Cortex of kidney (tissue), 1 donor: Measurements from ENCODE around the gene PDAP1.
"Not testable (repeated sequence)": the region's sequence is repeated elsewhere in the genome, so short reads cannot be mapped to it uniquely, and the experiment has no call there.

ENCODE experiments used
- DNase-seq: peaks from one replicate; lab custom pipeline; 2025; lab: John Stamatoyannopoulos, UW

PDAP1 gene

DNA sequence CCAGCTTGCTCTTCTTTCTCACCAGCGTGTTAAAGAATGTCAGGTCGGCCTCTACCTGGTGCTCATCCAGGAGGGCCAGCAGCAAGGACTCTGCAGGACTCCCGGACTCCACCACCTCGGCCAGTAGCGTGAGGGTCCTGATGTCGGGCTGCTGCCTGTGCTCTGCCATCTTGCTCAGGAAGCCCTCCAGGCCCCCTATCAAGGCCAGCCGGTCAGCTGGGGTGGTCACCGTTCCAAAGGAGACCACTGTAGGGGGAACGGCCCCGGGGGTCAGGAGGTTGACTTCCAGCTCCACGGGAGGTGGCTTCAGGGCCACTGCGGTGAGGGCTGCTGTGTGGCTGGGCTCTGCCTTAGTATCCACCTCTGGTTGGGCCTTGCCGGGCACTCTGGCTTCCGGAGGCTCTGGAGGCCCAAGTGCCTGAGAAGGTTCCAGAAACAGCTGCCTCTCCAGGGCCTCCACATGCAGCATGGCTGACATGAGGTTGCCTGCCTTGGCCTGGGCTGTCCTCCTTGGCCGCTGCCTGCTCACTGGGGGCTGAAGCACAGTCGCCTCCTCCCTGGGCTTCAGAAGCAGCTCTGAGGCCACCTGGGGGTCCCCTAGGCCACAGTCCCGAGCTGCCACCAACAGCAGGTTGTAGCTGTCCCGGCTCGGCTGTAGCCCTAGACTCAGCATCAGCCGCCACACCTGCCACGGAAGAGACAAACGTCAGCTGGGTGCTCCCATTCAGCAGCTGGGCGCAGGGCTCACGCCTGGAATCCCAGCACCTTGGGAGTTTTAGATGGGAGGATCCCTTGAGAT, 16.7 kb upstream of the PDAP1 start:
- DNase-seq, result no peak

GRCh38 chr7:99422625-99423024, 14.2 kb upstream of the PDAP1 start:
- no peak for DNase-seq

DNA sequence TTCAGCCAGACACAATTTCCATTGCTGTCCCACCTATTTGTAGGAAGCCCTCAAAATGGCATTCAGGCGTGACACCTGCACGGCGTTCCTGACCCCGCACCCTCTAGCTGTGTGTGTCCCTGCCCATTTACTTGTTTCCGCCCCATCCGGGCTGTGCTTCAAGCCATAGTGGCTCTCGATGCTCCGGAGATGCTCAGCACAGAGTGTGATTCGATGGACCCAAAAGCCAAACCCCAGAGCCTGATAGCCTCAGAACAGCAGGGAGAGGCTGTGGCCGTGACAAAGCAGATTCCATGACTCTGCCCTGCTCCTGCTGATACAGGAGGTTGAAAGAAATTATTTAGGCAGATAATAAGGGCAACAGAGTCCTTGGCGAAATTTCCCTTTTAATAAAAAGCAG, 13.8 kb upstream of the PDAP1 start:
- DNase-seq, result no peak

- no peak for DNase-seq
Measured at GRCh38 chr7:99420986-99421385, 12.6 kb upstream of the PDAP1 start.

DNA sequence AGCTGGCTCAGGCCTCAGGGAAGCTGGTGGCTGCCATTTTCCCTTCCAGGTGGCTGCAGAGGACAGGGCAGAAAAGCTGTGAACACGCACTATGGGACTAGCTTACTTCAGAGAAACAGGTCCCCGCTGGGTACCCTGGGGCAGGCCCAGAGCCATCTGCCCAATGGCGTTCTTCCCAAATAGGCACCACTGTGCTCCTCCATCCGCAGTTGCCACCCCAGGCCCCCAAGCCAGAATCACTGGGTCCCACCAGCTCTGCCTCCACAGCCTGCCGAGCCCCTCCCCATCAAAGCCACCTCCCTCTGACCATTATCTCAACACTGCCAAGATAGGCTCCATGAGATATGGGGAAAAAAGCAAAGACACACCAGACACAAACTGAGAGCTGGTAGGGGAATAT, 11.8 kb upstream of the PDAP1 start:
- no peak for DNase-seq

- DNase-seq, result no peak
Measured at GRCh38 chr7:99419323-99420021, 11.1 kb upstream of the PDAP1 start.

- DNase-seq, result no peak
Measured at GRCh38 chr7:99418260-99418659, 9.9 kb upstream of the PDAP1 start.

DNA sequence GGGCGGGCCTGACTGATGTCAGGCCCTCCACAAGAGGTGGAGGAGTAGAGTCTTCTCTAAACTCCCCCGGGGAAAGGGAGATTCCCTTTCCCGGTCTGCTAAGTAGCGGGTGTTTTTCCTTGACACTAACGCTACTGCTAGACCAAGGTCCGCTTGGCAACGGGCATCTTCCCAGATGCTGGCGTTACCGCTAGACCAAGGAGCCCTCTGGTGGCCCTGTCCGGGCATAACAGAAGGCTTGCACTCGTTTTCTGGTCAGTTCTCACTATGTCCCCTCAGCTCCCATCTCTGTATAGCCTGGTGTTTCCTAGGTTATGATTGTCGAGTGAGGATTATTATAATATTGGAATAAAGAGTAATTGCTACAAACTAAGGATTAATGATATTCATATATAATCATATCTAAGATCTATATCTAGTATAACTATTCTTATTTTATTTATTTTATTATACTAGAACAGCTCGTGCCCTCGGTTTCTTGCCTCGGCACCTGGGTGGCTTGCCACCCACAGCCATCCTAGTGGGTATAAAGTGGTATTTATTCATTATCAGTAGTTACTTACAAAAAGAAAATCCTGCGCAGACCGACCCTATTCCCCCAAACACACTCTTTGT, 7.2 kb upstream of the PDAP1 start:
- DNase-seq, result not testable (repeated sequence)

- no peak for DNase-seq
Measured at GRCh38 chr7:99410635-99411034, 2.2 kb upstream of the PDAP1 start.

GRCh38 chr7:99409806-99410205, 1.4 kb upstream of the PDAP1 start:
- no peak for DNase-seq

DNA sequence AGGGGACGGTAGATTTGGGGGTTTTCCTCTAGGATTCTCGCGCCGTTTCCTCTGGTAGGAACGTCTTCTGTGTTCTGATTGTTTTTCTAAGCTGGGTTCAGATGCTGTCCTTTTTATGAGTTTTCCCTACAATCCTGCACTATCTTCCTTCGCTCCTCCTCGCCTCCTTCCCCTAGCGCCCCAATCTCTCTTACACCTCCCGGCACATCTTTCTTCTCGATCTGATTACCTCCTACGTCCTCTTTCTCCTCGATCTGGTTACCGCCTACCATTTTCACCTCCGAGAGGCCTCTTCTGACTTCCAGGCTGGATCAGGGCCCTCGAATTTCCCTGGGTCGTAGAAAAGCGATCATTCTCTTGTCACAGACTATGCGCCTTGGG, 785 bp upstream of the PDAP1 start:
- no peak for DNase-seq

DNA sequence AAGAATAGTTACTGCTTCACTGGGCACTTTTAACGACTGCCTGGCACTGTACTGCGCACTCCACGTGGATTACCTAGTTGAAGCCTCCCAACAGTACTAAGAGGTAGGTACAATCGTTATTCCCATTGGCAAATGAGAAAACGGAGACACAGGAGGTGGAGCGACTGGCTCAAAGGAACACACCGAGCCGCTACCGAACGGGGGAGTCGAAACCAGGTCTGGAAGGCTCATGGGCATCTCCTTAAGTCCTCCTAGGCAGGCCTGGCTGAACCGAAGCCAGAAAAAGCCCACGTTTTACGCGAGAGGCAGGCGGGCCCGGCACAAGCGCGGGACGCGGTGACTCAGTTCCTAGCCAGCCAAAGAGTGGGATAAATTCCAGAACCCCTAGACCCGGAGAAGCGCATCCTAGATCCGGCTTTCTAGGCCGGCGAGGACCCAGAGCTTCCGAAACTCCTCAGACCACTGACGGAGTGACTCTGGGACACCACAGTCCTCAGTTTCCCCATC, 472 bp downstream of the PDAP1 start:
- no peak for DNase-seq

- no peak for DNase-seq
Measured at GRCh38 chr7:99406557-99406956, 1.8 kb downstream of the PDAP1 start.

DNA sequence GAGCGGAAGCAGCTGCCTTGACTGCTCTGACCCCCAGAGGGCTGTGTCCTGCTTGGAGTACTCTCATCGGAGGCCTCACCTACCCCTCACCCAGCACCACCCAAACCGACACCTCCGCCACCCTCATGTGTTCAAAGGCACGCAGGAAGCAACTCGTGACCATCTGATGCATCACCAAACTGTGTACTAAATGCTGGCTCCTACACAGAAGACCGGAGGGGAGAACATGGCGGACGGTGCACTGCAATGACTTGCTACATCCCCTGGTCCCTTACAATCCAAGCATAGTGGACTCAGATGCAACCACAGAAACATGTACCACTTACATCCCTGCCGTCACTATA, 3.4 kb downstream of the PDAP1 start:
- no peak for DNase-seq

DNA sequence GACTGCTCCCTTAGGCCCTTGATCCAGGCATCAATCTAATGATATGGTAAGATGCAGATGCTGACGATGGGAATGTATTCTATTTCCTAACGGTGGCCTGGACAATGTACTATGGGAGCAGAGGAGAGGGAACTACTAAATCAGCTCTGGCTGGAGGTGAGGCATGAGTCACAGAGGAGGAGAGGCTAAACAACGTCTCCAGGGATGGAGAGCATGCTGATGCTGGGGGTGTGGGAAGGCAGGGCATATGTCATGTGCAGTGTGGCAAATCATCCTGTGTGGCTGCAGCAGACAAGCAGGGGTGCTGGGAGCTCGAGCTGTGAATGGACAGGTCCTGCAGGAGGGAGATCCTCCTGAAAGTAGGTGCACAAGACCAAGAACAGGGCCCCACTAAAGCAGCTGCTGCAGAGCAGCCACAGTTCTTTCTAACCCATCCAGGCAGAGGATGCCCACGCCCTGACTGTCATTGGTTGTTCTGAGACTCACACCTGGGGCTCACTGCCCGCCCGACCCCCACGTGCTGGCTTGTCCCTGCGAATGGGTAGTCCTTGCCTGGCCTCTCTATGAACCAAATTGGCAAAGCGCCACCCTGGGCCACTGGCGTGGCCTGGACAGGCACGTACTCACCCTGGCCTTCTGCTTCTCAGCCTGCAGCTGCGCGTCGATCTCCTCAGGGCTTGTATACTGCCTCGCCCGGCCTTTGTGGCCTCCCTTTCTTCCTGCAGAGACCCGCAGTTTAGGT, 4.0 kb downstream of the PDAP1 start:
- no peak for DNase-seq

DNA sequence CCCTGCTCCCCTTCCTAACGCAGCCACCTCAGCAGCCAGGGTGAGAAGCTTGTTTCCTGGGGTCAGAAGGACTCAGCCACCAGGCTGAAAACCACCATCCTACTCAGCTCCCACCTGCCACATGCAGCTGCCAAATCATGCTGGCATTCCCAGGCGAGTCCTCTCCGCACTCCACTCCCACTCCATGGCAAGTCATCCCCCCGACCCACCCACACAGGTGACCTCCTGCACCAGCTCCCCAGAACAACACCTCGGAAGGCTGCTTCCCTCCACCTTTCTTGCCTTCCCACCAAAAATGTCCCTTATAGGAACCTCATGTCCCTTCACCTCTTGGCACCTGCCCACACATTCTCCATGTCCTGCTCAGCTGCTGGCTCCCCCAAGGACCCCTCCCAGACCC, 4.6 kb downstream of the PDAP1 start:
- no peak for DNase-seq

DNA sequence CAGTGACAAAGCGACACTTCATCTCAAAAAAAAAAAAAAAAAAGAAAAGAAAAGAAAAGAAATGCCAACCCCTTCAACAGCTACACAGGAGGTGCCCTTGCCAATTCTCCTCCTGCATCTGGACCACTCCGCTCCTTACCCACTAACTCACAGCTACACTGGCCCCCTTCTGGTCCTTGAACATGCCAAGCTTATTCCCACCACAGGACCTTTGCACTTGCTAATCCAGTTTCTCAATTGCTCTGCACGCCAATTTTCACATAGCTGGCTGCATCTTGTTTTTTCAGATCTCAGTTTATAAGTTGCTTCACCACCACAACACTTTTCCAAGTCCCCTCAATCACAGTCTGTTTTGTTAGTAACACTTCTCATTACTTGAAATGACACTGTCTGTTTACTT, 5.5 kb downstream of the PDAP1 start:
- no peak for DNase-seq

DNA sequence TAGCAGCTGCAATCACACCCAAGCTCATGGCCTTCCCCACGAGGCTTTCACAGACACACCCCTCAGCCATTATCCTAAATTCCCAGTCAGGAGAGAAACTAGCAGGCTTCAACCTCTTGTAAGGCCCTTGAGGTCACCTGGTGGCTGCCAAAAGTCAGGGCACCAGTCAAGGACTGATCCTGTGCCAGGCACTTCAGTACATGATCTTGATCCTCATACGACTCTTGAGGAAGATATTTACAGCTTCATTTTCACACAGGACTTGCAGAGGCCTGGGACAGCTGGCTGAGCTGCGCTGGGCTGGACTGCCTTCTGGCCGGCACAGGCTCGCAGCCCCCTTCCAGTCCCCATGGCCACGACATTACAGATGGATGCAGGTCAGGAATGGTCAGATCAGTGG, 8.8 kb downstream of the PDAP1 start:
- DNase-seq, result no peak

- no peak for DNase-seq
Measured at GRCh38 chr7:99398891-99399445, 9.4 kb downstream of the PDAP1 start.

- DNase-seq, result no peak
Measured at GRCh38 chr7:99397297-99397983, 11.0 kb downstream of the PDAP1 start.
